Karpas-422 (cell line): ENCODE measurements around the gene MAD1L1. TPM values are rescaled to one million over a fixed set of nuclear protein-coding genes. Genes with fewer than 3 reads are reported as not detected.
"Not testable (repeated sequence)": the region's sequence is repeated elsewhere in the genome, so short reads cannot be mapped to it uniquely, and the experiment has no call there.

Experiments
- DNase-seq: peaks from one replicate; pipeline ENCODE4 v3.0.0-alpha.2; 2015
- H2AFZ ChIP-seq: fragments of 200-600 bp; sonication (generic); 2 replicates; pipeline ENCODE4 v1.6.1; 2014; ENCODE audit warnings: antibody characterized with exemption, low read length, mixed read lengths
- H3K27ac ChIP-seq: fragments of 200-600 bp; sonication (generic); 2 replicates; pipeline ENCODE4 v1.5.1; 2014; ENCODE audit warnings: mild to moderate bottlenecking, low read length, moderate library complexity
- H3K27me3 ChIP-seq: fragments of 200-600 bp; sonication (generic); 2 replicates; pipeline ENCODE4 v1.6.1; 2014; ENCODE audit warnings: low read length, mixed read lengths
- H3K36me3 ChIP-seq: fragments of 200-600 bp; sonication (generic); 2 replicates; pipeline ENCODE4 v1.6.1; 2014; ENCODE audit warnings: low read length, mixed read lengths; ENCODE audit not compliant: insufficient read depth
- H3K4me1 ChIP-seq: fragments of 200-600 bp; sonication (generic); 2 replicates; pipeline ENCODE4 v1.6.1; 2014; ENCODE audit warnings: mild to moderate bottlenecking, low read length, mixed read lengths
- H3K4me2 ChIP-seq: fragments of 200-600 bp; sonication (generic); 2 replicates; pipeline ENCODE4 v1.6.1; 2014; ENCODE audit warnings: low read length, low read depth, mild to moderate bottlenecking; ENCODE audit not compliant: poor library complexity, severe bottlenecking
- H3K4me3 ChIP-seq: fragments of 200-600 bp; sonication (generic); 2 replicates; pipeline ENCODE4 v1.5.1; 2014; ENCODE audit warnings: mild to moderate bottlenecking, antibody characterized with exemption, low read length, mixed read lengths
- H3K79me2 ChIP-seq: fragments of 200-600 bp; sonication (generic); 2 replicates; pipeline ENCODE4 v1.6.1; 2014; ENCODE audit warnings: mild to moderate bottlenecking, low read length, mixed read lengths
- H3K9ac ChIP-seq: fragments of 200-600 bp; sonication (generic); 2 replicates; pipeline ENCODE4 v1.6.0; 2014; ENCODE audit warnings: low read length
- H3K9me2 ChIP-seq: fragments of 200-600 bp; sonication (generic), shearing (Covaris generic); replicated peaks from 2 replicates; pipeline ENCODE4 v1.6.0; 2014; ENCODE audit warnings: mild to moderate bottlenecking, low read length, moderate library complexity; ENCODE audit not compliant: insufficient read depth
- H3K9me3 ChIP-seq: fragments of 300-700, 200-600 bp; sonication (generic); 2 replicates; pipeline ENCODE4 v1.6.1; 2014; ENCODE audit warnings: low read length, mixed read lengths
- H4K20me1 ChIP-seq: fragments of 200-600 bp; sonication (generic); 2 replicates; pipeline ENCODE4 v1.6.1; 2014; ENCODE audit warnings: mild to moderate bottlenecking, antibody characterized with exemption, low read length, low read depth; ENCODE audit not compliant: insufficient read depth
- total RNA-seq: library from RNA; depleted of rRNA; stranded (reverse); fragments of >200 nt; shearing (Covaris generic); gene quantifications from 2 replicates; pipeline ENCODE4 v1.2.3, GENCODE V29; 2014; ENCODE audit warnings: low replicate concordance

Gene MAD1L1
- total RNA-seq, 1 experiment from 2014 or later = 38.6 TPM

GRCh38 chr7:2059964-2060700, 172.6 kb downstream of the MAD1L1 start:
- H3K4me2 ChIP-seq = no peak overlapping the region
- peaks cover 5% of the 10 kb centered on the region for H3K4me1 ChIP-seq
- peaks cover 6% of the 10 kb centered on the region for H3K9me3 ChIP-seq
- no peaks in the 10 kb centered on the region for H3K79me2 ChIP-seq
- H4K20me1 ChIP-seq = no peaks in the 10 kb centered on the region
- no peaks in the 10 kb centered on the region for H3K9me2 ChIP-seq
- 0 out of 2 replicates have a peak, but pooled peaks cover 3% of the 10 kb centered on the region for H3K36me3 ChIP-seq
- H3K27me3 ChIP-seq = no peaks in the 10 kb centered on the region
- no peak overlapping the region for H3K27ac ChIP-seq
- no peak overlapping the region for H2AFZ ChIP-seq
- no peak overlapping the region for H3K9ac ChIP-seq
- no peak for DNase-seq
- H3K4me3 ChIP-seq = no peak overlapping the region

GRCh38 chr7:2058246-2058645, 174.5 kb downstream of the MAD1L1 start:
- not testable (repeated sequence) for H3K79me2 ChIP-seq, H3K27me3 ChIP-seq, H3K27ac ChIP-seq, H3K4me1 ChIP-seq, H2AFZ ChIP-seq, H3K36me3 ChIP-seq, H3K9ac ChIP-seq, H3K9me2 ChIP-seq, H3K9me3 ChIP-seq, H3K4me3 ChIP-seq, H3K4me2 ChIP-seq, H4K20me1 ChIP-seq, DNase-seq

- Histone ChIP-seq H4K20me1 (no peaks in the 10 kb centered on the region), H3K4me2 (no peak overlapping the region), H3K4me1 (peaks cover 5% of the 10 kb centered on the region), H3K9ac (no peak overlapping the region), H3K27ac (no peak overlapping the region), H3K9me3 (peaks cover 6% of the 10 kb centered on the region), H3K79me2 (no peaks in the 10 kb centered on the region), H3K27me3 (no peaks in the 10 kb centered on the region), H3K36me3 (0 out of 2 replicates have a peak, but pooled peaks cover 3% of the 10 kb centered on the region), H3K4me3 (no peak overlapping the region), H3K9me2 (no peaks in the 10 kb centered on the region), H2AFZ (no peak overlapping the region)
- no peak for DNase-seq
Measured at GRCh38 chr7:2055956-2056355, 176.8 kb downstream of the MAD1L1 start.

DNA sequence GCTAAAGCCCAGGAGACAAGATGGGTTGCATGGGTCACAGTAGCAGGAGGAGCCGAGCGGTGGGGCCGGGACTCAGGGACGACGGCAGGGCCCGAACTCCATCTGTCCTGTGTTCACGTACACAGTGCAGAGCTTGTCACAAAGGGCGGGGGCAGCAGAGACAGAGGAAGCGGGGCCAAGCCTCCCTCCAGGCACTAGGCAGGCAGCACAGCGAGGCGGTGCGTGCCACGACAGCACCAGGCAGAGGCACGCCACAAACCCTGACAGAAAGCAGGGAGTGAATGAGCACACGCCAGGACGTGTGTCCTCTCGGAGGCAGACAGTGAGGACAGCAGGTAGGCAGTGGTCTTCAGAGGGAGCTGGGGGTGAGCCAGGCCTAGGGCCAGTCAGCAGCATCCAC, 177.8 kb downstream of the MAD1L1 start:
- H3K27me3 ChIP-seq = no peaks in the 10 kb centered on the region

DNA sequence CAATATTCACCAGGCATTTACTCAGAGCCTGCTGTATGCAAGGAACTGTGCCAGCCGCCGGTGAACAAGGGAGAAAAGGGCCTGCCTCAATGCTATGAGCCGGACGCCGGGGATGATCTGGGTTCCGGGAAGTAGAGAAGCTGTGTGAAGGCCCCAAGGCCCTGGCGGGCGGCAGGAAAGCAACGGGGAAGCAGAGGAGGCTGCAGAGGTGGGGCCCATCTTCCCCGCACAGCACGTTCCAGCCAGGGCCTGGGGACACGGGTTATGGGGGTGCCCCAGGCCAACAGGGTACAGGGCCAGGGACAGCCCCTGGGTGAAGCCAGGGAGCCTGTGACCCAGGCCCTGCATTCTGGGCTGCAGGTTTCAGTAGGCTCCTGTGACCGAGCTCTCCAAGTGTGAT, 179.3 kb downstream of the MAD1L1 start:
- H3K4me3 ChIP-seq = no peak overlapping the region
- no peak overlapping the region for H2AFZ ChIP-seq
- H3K4me1 ChIP-seq = peaks cover 5% of the 10 kb centered on the region
- no peak overlapping the region for H3K27ac ChIP-seq
- no peak for DNase-seq
- H4K20me1 ChIP-seq = no peaks in the 10 kb centered on the region; the same call in 1 of the 2 replicates
- H3K4me2 ChIP-seq = no peak overlapping the region
- no peaks in the 10 kb centered on the region for H3K9me3 ChIP-seq
- H3K79me2 ChIP-seq = no peaks in the 10 kb centered on the region
- H3K36me3 ChIP-seq = no peaks in the 10 kb centered on the region
- no peak overlapping the region for H3K9ac ChIP-seq
- no peaks in the 10 kb centered on the region for H3K27me3 ChIP-seq
- H3K9me2 ChIP-seq = no peaks in the 10 kb centered on the region

More for the DNA sequence above, 177.8 kb downstream of the MAD1L1 start:
- Histone ChIP-seq H2AFZ (no peak overlapping the region), H3K9me3 (no peaks in the 10 kb centered on the region; the same call in 1 of the 2 replicates), H3K79me2 (no peaks in the 10 kb centered on the region), H3K4me2 (no peak overlapping the region), H3K4me1 (peaks cover 5% of the 10 kb centered on the region), H3K36me3 (0 out of 2 replicates have a peak, but pooled peaks cover under 1% of the 10 kb centered on the region), H3K9me2 (no peaks in the 10 kb centered on the region), H3K27ac (no peak overlapping the region), H4K20me1 (no peaks in the 10 kb centered on the region), H3K9ac (no peak overlapping the region), H3K4me3 (no peak overlapping the region)
- DNase-seq = no peak

GRCh38 chr7:2052657-2053048, 180.1 kb downstream of the MAD1L1 start:
- no peaks in the 10 kb centered on the region for H3K9me3 ChIP-seq
- no peak overlapping the region for H3K27ac ChIP-seq
- no peaks in the 10 kb centered on the region for H3K36me3 ChIP-seq
- H3K9me2 ChIP-seq = no peaks in the 10 kb centered on the region
- DNase-seq = no peak
- H3K4me2 ChIP-seq = no peak overlapping the region
- H2AFZ ChIP-seq = no peak overlapping the region
- no peak overlapping the region for H3K4me3 ChIP-seq
- peaks cover 6% of the 10 kb centered on the region; the same call in 1 of the 2 replicates for H4K20me1 ChIP-seq
- peaks cover 5% of the 10 kb centered on the region for H3K4me1 ChIP-seq
- no peaks in the 10 kb centered on the region for H3K27me3 ChIP-seq
- no peaks in the 10 kb centered on the region for H3K79me2 ChIP-seq
- H3K9ac ChIP-seq = no peak overlapping the region

GRCh38 chr7:2051707-2052656, 180.8 kb downstream of the MAD1L1 start:
- H4K20me1 ChIP-seq = peaks cover 11% of the 10 kb centered on the region; the same call in 1 of the 2 replicates

GRCh38 chr7:2050511-2050866, 182.3 kb downstream of the MAD1L1 start:
- Histone ChIP-seq H3K9me3 (no peaks in the 10 kb centered on the region), H3K36me3 (no peaks in the 10 kb centered on the region), H3K9ac (no peak overlapping the region), H3K9me2 (no peaks in the 10 kb centered on the region), H3K4me2 (no peak overlapping the region), H3K27me3 (no peaks in the 10 kb centered on the region), H3K27ac (no peak overlapping the region), H2AFZ (no peak overlapping the region), H3K4me1 (peaks cover 3% of the 10 kb centered on the region; the same call in 1 of the 2 replicates), H3K79me2 (no peaks in the 10 kb centered on the region), H4K20me1 (peaks cover 11% of the 10 kb centered on the region; the same call in 1 of the 2 replicates), H3K4me3 (no peak overlapping the region)
- no peak for DNase-seq

More at GRCh38 chr7:2051707-2052656, 180.8 kb downstream of the MAD1L1 start:
- Histone ChIP-seq H3K36me3 (no peaks in the 10 kb centered on the region), H3K9me2 (no peaks in the 10 kb centered on the region), H3K4me1 (peaks cover 8% of the 10 kb centered on the region), H3K79me2 (no peaks in the 10 kb centered on the region), H3K27ac (no peak overlapping the region), H3K4me3 (no peak overlapping the region), H3K27me3 (no peaks in the 10 kb centered on the region), H3K4me2 (no peak overlapping the region), H2AFZ (no peak overlapping the region), H3K9me3 (no peaks in the 10 kb centered on the region), H3K9ac (no peak overlapping the region)
- no peak for DNase-seq
